Small intestine (tissue), 7 donors: Measurements from ENCODE around the gene CAV2. TPM values are rescaled to one million over a fixed set of nuclear protein-coding genes. Genes with fewer than 3 reads are reported as not detected.
A peak's percentile ranks its signal among the peaks of the same experiment; 100 is the strongest.

Experiments
- DNase-seq, 2 donors: peaks; one replicate each; pipeline versions ENCODE4 v3.0.0 to v3.0.0-alpha.2; 2013
- FAIRE-seq: peaks from 2 replicates; lab custom pipeline; 2012; peaks lifted over from hg19 to GRCh38; lab: Jason Lieb, UNC
- H3K27ac ChIP-seq, 3 donors: one replicate each; pipeline ENCODE4 v1.5.1; 2013; ENCODE audit warnings: low read length in 2 of 3, mild to moderate bottlenecking in 2 of 3, control low read depth in 1 of 3, inconsistent platforms in 1 of 3, low read depth in 1 of 3, moderate library complexity in 1 of 3
- H3K27me3 ChIP-seq, 3 donors: one replicate each; pipeline ENCODE4 v1.6.1; 2013; ENCODE audit warnings: low read length in 3 of 3, inconsistent platforms in 1 of 3; ENCODE audit not compliant: control insufficient read depth in 3 of 3, insufficient read depth in 3 of 3
- H3K36me3 ChIP-seq, 3 donors: one replicate each; pipeline ENCODE4 v1.6.1; 2013; ENCODE audit warnings: low read length in 3 of 3, inconsistent platforms in 1 of 3, low read depth in 1 of 3, mild to moderate bottlenecking in 1 of 3, moderate library complexity in 1 of 3; ENCODE audit not compliant: control insufficient read depth in 3 of 3, insufficient read depth in 2 of 3
- H3K4me1 ChIP-seq, 3 donors: one replicate each; pipeline ENCODE4 v1.6.1; 2013; ENCODE audit warnings: low read length in 2 of 3, inconsistent platforms in 1 of 3, low read depth in 1 of 3, mild to moderate bottlenecking in 1 of 3, moderate library complexity in 1 of 3; ENCODE audit not compliant: control insufficient read depth in 3 of 3, insufficient read depth in 2 of 3
- H3K4me3 ChIP-seq, 3 donors: one replicate each; pipeline ENCODE4 v1.5.1; 2013; ENCODE audit warnings: low read length in 3 of 3, control low read depth in 1 of 3, inconsistent platforms in 1 of 3, low read depth in 1 of 3, mild to moderate bottlenecking in 1 of 3, moderate library complexity in 1 of 3
- H3K9me3 ChIP-seq, 2 donors: one replicate each; pipeline ENCODE4 v1.6.1; 2013; ENCODE audit warnings: low read depth in 1 of 2, low read length in 1 of 2; ENCODE audit not compliant: control insufficient read depth in 2 of 2, insufficient read depth in 1 of 2
- WGBS, 3 donors: extraction: QIAGEN DNeasy Blood & Tissue Kit; methylation state at CpG; one replicate each; pipeline ENCODE4 v1.1.7; 2013; 5-methylcytosine and 5-hydroxymethylcytosine counted together
- polyA plus RNA-seq, 4 donors: library from polyadenylated mRNA; stranded (reverse) in 3 of 4; unstranded in 1 of 4; fragments of 200-250 nt in 3 of 4; fragments of 120-200 nt in 1 of 4; gene quantifications; one replicate each; pipeline versions ENCODE4 v1.2.1 to v1.2.3, GENCODE V29; 2013
- donor health status: healthy with polysubstance abuse.
- donor health status: control.
- donor health status: control.
- donor health status: Bipolar disorder and iron deficiency.
- donor health status: healthy.

CAV2 gene
- polyA plus RNA-seq, 4 donors, result 7.2 to 25.5 (median 12.3) TPM

- H3K4me1 ChIP-seq, result peaks cover 0 to 2% (median 0%) of the 10 kb centered on the region in 3 donors
- no peaks in the 10 kb centered on the region for H3K9me3 ChIP-seq
- no peak overlapping the region for H3K27ac ChIP-seq
- 83 to 87% (median 86%) methylated on average over 7 of the region's 7 CpGs for WGBS, 3 donors
- no peaks in the 10 kb centered on the region for H3K27me3 ChIP-seq
- H3K36me3 ChIP-seq, result peaks cover 0 to 2% (median 0%) of the 10 kb centered on the region in 3 donors
- DNase-seq (no peak), FAIRE-seq (no peak)
- H3K4me3 ChIP-seq, result no peak overlapping the region
Measured at GRCh38 chr7:116509982-116510579, 10.5 kb downstream of the CAV2 start.

DNA sequence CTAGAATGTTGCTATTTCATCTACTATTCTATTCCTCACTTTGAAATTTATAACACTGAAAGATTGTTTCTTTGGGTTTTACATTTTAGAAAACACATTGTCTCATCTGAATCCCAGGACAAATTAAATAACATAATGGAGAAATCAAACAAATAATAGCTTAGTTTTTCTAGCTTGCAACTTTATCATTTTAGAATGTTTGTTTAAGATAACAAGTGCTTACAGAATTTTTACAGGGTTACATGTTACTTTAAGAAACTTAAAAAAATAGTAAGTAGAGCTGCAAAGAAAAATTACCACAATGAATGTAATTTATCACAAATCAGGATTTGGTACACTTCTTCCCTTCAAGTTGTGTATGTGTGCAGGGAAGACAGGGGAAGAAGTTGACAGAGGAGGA, 11.3 kb downstream of the CAV2 start:
- Histone ChIP-seq H3K4me1 (peaks cover 0 to 2% (median 0%) of the 10 kb centered on the region in 3 donors), H3K27ac (no peak overlapping the region)
- peak; percentile 61 for FAIRE-seq

DNA sequence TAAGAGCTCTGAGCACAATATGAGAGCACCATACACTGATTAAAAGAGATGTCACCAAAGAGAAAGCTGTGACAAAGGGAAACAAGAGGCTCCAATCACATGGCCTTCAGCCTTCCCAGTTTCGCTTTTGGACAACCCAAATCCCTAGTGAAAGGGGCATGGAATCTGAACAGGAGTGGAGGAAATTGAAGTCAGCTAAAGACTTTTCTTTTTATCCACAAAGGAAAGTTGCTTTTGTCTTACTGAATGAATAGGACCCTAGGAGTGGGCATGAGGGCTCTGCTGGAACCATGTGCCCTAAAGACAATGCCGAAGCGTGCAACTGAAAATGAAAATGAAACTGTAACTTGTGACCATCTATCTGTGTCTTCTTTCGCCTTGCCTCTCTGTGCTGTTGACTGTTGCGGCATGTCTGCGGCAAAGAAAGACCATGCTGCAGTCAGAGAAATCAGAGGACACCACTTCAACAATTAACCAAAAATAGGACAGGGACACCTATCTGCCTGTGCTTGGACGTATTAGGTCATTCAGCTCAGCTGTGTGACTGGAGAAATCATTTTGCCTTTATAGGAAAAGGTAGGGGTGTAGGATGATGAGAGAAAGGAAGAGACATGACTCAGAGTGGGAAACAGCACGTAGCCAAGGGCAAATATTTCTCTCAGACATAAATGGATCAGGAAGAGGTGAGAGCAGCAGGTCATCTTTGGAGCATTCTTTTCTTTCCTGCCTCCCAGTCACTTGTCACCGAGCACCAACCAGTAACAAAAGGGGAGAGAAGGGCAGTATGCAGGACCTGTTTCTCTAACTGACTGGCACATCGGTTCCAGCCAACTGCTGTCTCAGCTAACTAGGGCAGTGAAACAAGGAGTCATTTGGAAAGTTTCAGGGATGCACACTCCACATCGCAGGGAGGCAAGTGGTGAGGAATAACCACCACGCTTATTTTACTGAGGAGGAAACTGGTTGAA, 12.3 kb downstream of the CAV2 start:
- DNase-seq (peak in 1 of 2 donors; percentile 73), FAIRE-seq (no peak)
- Histone ChIP-seq H3K4me3 (peak overlapping the region in 2 of 3 donors; percentile 12 to 68), H3K36me3 (no peaks in the 10 kb centered on the region), H3K27me3 (no peaks in the 10 kb centered on the region), H3K27ac (peak overlapping the region; percentile 6 to 85 (median 37)), H3K4me1 (peaks cover 0 to 2% (median 0%) of the 10 kb centered on the region in 3 donors), H3K9me3 (no peaks in the 10 kb centered on the region)
- 16 to 39% (median 16%) methylated on average over 12 of the region's 12 CpGs for WGBS, 3 donors

More for the DNA sequence above, 11.3 kb downstream of the CAV2 start:
- DNase-seq, result no peak
- H3K27me3 ChIP-seq, result no peaks in the 10 kb centered on the region
- H3K4me3 ChIP-seq, result no peak overlapping the region
- no peaks in the 10 kb centered on the region for H3K9me3 ChIP-seq
- no peaks in the 10 kb centered on the region for H3K36me3 ChIP-seq

GRCh38 chr7:116512520-116513188, 13.1 kb downstream of the CAV2 start:
- no peaks in the 10 kb centered on the region for H3K27me3 ChIP-seq
- DNase-seq (no peak), FAIRE-seq (no peak)
- H3K36me3 ChIP-seq, result no peaks in the 10 kb centered on the region
- WGBS, 3 donors, result 30 to 64% (median 43%) methylated on average over 4 of the region's 4 CpGs
- no peaks in the 10 kb centered on the region for H3K9me3 ChIP-seq
- peak overlapping the region in 1 of 3 donors; percentile 85 for H3K27ac ChIP-seq
- H3K4me3 ChIP-seq, result no peak overlapping the region
- H3K4me1 ChIP-seq, result peaks cover 0 to 2% (median 0%) of the 10 kb centered on the region in 3 donors

- Histone ChIP-seq H3K27me3 (peaks cover 0 to 3% (median 0%) of the 10 kb centered on the region in 3 donors), H3K9me3 (no peaks in the 10 kb centered on the region), H3K4me3 (no peak overlapping the region), H3K27ac (no peak overlapping the region), H3K36me3 (no peaks in the 10 kb centered on the region), H3K4me1 (peaks cover 0 to 2% (median 0%) of the 10 kb centered on the region in 3 donors)
- no peak for FAIRE-seq
- DNase-seq, result no peak
Measured at GRCh38 chr7:116515584-116515983, 16.0 kb downstream of the CAV2 start.

DNA sequence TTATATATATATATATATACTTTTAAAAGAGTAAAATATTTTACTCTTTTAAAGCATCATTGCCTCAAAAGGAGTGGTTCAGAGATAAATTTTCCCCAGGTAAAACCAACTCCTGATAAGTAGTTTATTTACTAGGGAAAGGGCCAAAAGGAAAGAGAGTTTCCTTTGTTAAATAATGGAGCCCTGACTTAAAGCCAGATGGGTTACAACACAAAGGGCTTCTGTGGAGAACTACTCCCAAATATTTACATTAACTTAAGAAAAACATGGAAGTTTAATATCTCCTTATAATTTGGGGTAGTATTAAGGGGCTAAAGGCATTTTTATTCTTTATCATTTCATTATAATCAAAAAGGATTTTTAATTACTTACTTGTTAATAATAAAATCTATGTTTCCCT, 16.8 kb downstream of the CAV2 start:
- Histone ChIP-seq H3K4me3 (no peak overlapping the region), H3K27ac (no peak overlapping the region), H3K27me3 (peaks cover 0 to 3% (median 0%) of the 10 kb centered on the region in 3 donors), H3K9me3 (no peaks in the 10 kb centered on the region), H3K36me3 (no peaks in the 10 kb centered on the region), H3K4me1 (peaks cover 0 to under 1% (median 0%) of the 10 kb centered on the region in 3 donors)
- FAIRE-seq (no peak), DNase-seq (no peak)

DNA sequence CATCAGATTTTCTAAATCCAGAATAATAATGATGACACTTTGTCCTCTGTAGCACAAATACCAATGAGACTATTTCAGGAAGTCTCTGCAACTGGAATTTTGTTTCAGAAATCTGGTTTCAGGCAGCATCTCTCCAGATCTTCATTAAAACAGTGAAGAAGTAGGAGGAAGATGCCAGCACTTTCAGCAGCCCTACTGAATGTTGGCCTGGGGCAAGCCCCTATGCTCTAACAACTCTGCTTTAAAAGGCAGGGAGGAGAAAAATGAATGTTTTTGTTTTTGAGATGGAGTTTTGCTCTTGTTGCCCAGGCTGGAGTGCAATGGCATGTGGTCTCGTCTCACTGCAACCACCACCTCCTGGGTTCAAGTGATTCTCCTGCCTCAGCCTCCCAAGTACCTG, 18.1 kb downstream of the CAV2 start:
- H3K9me3 ChIP-seq, result no peaks in the 10 kb centered on the region
- H3K36me3 ChIP-seq, result no peaks in the 10 kb centered on the region
- H3K27me3 ChIP-seq, result peaks cover 0 to 3% (median 0%) of the 10 kb centered on the region in 3 donors
- H3K4me3 ChIP-seq, result no peak overlapping the region
- FAIRE-seq (no peak), DNase-seq (no peak)
- no peaks in the 10 kb centered on the region for H3K4me1 ChIP-seq
- WGBS, 3 donors, result 80 to 100% (median 90%) methylated on average over 1 of the region's 1 CpG
- no peak overlapping the region for H3K27ac ChIP-seq

DNA sequence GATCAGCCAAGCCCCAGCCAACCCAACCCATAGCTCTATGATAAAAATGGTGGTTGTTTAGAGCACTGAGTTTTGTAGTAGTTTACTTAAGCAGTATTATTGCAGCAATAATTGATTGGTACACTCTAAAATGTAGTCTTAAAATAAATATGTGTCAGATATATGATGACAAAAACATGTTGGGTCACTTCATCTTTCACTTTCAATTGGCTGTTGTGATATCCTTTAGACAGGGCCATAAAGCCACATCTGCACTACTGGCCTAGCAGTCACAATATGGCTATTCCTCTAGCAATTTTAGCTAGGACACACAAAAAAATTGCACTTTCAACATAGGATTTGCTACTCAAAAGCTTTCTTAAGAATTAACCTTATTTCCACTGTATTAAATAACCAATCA, 19.4 kb downstream of the CAV2 start:
- no peaks in the 10 kb centered on the region for H3K9me3 ChIP-seq
- no peak for DNase-seq
- no peak for FAIRE-seq
- no peaks in the 10 kb centered on the region for H3K36me3 ChIP-seq
- H3K27me3 ChIP-seq, result peaks cover 0 to 3% (median 0%) of the 10 kb centered on the region in 3 donors
- H3K4me3 ChIP-seq, result no peak overlapping the region
- no peaks in the 10 kb centered on the region for H3K4me1 ChIP-seq
- H3K27ac ChIP-seq, result no peak overlapping the region
